Keratinocyte (primary cell): ENCODE results near the gene THUMPD1.

Source experiments
- CTCF ChIP-seq, 3 experiments: IDR thresholded peaks in 1 of 3; conservative IDR thresholded peaks in 1 of 3; optimal IDR thresholded peaks in 1 of 3; 2 replicates in 2 of 3; 3 replicates in 1 of 3; pipeline versions ENCODE3 to v1.5.1; 2011; ENCODE audit warnings: low read length in 3 of 3, mild to moderate bottlenecking in 3 of 3, moderate library complexity in 2 of 3, control low read depth in 1 of 3, inconsistent platforms in 1 of 3; ENCODE audit not compliant: insufficient read depth in 2 of 3; ENCODE audit errors: extremely low read depth in 1 of 3
- EZH2 ChIP-seq: IDR thresholded peaks from one replicate; pipeline ENCODE4 v1.6.1; 2012; ENCODE audit warnings: inconsistent platforms, mild to moderate bottlenecking, low read length, moderate library complexity

GRCh38 chr16:20784204-20784603 is 42.6 kb upstream of the THUMPD1 start:
- TF ChIP-seq CTCF (optimal IDR thresholded peaks at IDR 0.05 in 1 of 3, IDR thresholded peaks at IDR 0.05 in 1 of 3, conservative IDR thresholded peaks at IDR 0.05 in 1 of 3; ENCODE audit: extremely low read depth in 1 of 3, insufficient read depth in 2 of 3, low read length in 3 of 3) (no peak), EZH2 (no peak)
